OCI-M2 (cell line): ENCODE data around the gene CARD14.

ENCODE experiments used
- DNase-seq: peaks from one replicate; lab custom pipeline; 2025; ENCODE audit not compliant: unreplicated experiment; lab: John Stamatoyannopoulos, UW

The CARD14 gene

GRCh38 chr17:80169784-80170500, at the start of gene CARD14:
TSS of gene CARD14 (plus strand) at chr17:80170030. CDS start at chr17:80181439, 11,409 bp downstream.
- no peak for DNase-seq

- no peak for DNase-seq
Observed at GRCh38 chr17:80122026-80122575, 47.7 kb upstream of the CARD14 start.

- no peak for DNase-seq
Observed at GRCh38 chr17:80122926-80123505, 46.8 kb upstream of the CARD14 start.

- no peak for DNase-seq
Observed at GRCh38 chr17:80123791-80124190, 46.0 kb upstream of the CARD14 start.

- DNase-seq: no peak
Observed at GRCh38 chr17:80124351-80124981, 45.4 kb upstream of the CARD14 start.

- no peak for DNase-seq
Observed at GRCh38 chr17:80125656-80126448, 44.0 kb upstream of the CARD14 start.

- DNase-seq: no peak
Observed at GRCh38 chr17:80126449-80126715, 43.4 kb upstream of the CARD14 start.

GRCh38 chr17:80129006-80129565, 40.7 kb upstream of the CARD14 start:
- DNase-seq: no peak

- DNase-seq: no peak
Observed at GRCh38 chr17:80130992-80131391, 38.8 kb upstream of the CARD14 start.

- DNase-seq: no peak
Observed at GRCh38 chr17:80132906-80133625, 36.8 kb upstream of the CARD14 start.

GRCh38 chr17:80133626-80133970, 36.2 kb upstream of the CARD14 start:
- DNase-seq: no peak

GRCh38 chr17:80137131-80137530, 32.7 kb upstream of the CARD14 start:
- DNase-seq: no peak

- DNase-seq: no peak
Observed at GRCh38 chr17:80138856-80139426, 30.9 kb upstream of the CARD14 start.

GRCh38 chr17:80141463-80142165, 28.2 kb upstream of the CARD14 start:
- no peak for DNase-seq

- DNase-seq: no peak
Observed at GRCh38 chr17:80142929-80143328, 26.9 kb upstream of the CARD14 start.

- no peak for DNase-seq
Observed at GRCh38 chr17:80145076-80146075, 24.5 kb upstream of the CARD14 start.

GRCh38 chr17:80146121-80147034, 23.5 kb upstream of the CARD14 start:
- no peak for DNase-seq
